Memory B cell (primary cell): ENCODE data around the gene TSHZ1.
"Not testable (repeated sequence)": the region's sequence is repeated elsewhere in the genome, so short reads cannot be mapped to it uniquely, and the experiment has no call there.

Experiments used
- ATAC-seq: fragments of 150-1000 bp; cut with Tn5 transposase; 2 replicates; pipeline ENCODE4 v1.10.0; 2021; ENCODE audit warnings: low read depth, mild to moderate bottlenecking, moderate library complexity
- DNase-seq, 2 donors: peaks; one replicate each; pipeline ENCODE4 v3.0.0; 2022; ENCODE audit warnings: low spot score in 2 of 2
- H3K27ac Mint-ChIP-seq: one replicate; pipeline ENCODE4 v1.8.0; 2022; ENCODE audit warnings: mild to moderate bottlenecking, moderate library complexity, mixed read lengths
- H3K27me3 Mint-ChIP-seq: one replicate; pipeline ENCODE4 v1.8.0; 2022; ENCODE audit warnings: mixed read lengths
- H3K36me3 Mint-ChIP-seq: one replicate; pipeline ENCODE4 v1.8.0; 2022; ENCODE audit warnings: mild to moderate bottlenecking, mixed read lengths
- H3K4me1 Mint-ChIP-seq: one replicate; pipeline ENCODE4 v1.8.0; 2022; ENCODE audit warnings: mixed read lengths
- H3K4me3 Mint-ChIP-seq: one replicate; pipeline ENCODE4 v1.8.0; 2022; ENCODE audit warnings: mild to moderate bottlenecking, moderate library complexity, mixed read lengths
- H3K9me3 Mint-ChIP-seq: one replicate; pipeline ENCODE4 v1.8.0; 2022; ENCODE audit warnings: mixed read lengths

The TSHZ1 gene

DNA sequence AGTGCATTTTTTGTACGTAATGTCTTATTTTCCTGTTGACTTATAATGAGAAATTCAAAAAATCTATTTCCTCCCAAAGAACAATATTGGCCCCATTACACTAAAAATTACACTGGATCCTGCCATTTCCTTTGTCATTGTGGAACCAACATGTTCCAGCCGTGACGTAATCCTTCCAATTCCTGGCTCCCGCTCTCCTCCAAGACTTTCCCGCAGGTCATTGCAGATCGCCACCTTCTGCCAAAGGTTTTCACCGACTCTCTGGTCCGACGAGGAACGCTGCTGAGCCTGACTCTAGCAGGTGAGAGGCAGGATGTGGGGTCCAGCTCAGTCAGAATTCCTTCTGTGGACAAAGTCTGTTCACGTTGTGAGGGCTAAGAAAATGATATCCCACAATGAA, 39.7 kb upstream of the TSHZ1 start:
- ATAC-seq (no peak), DNase-seq (no peak)
- Mint-ChIP-seq H3K27ac (no peak overlapping the region), H3K4me1 (peaks cover 18% of the 10 kb centered on the region), H3K4me3 (no peak overlapping the region), H3K9me3 (no peaks in the 10 kb centered on the region), H3K27me3 (no peaks in the 10 kb centered on the region), H3K36me3 (no peaks in the 10 kb centered on the region)

GRCh38 chr18:75172299-75173124, 38.1 kb upstream of the TSHZ1 start:
- no peak overlapping the region for H3K27ac Mint-ChIP-seq
- no peaks in the 10 kb centered on the region for H3K27me3 Mint-ChIP-seq
- H3K9me3 Mint-ChIP-seq, result no peaks in the 10 kb centered on the region
- ATAC-seq (peak; percentile 6), DNase-seq (no peak)
- peaks cover 18% of the 10 kb centered on the region for H3K4me1 Mint-ChIP-seq
- no peaks in the 10 kb centered on the region for H3K36me3 Mint-ChIP-seq
- H3K4me3 Mint-ChIP-seq, result no peak overlapping the region

DNA sequence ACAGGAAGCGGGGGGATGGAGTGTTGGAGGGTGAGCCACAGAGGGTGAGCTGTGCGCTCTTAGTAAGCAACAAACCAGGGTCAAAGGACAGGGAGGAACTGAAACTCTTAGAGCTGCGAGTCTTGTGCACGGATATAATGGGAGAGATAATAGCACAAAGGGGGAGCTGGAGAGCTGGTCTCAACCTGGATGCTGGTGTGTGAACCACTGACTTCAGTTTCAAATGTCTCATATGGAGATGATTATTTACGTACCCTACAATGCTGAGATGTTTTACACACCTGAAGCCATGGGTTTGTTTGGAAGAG, 37.5 kb upstream of the TSHZ1 start:
- Mint-ChIP-seq H3K4me3 (no peak overlapping the region), H3K36me3 (no peaks in the 10 kb centered on the region), H3K9me3 (no peaks in the 10 kb centered on the region), H3K27me3 (no peaks in the 10 kb centered on the region), H3K4me1 (peaks cover 18% of the 10 kb centered on the region), H3K27ac (no peak overlapping the region)
- DNase-seq (peak; percentile 14 to 41), ATAC-seq (peak; percentile 99)

DNA sequence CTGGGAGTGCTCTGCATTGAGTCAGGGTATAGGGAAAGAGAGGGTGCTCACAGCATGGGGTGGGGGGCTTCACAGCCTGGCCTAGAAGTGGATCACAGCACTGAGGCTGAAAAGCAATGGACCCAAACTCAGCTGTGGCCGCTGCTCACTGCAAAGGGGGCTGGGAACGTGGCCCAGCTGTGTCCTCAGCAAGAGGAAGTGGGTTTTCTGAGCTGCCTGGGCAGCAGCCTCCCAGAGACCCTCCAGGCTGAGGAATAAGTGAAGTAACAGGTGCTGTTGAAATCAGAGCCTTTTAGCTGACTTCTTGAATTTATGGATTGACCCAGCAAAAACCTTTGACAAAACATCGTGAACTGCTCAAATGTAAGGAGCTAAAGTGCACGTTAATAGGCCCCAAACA, 36.9 kb upstream of the TSHZ1 start:
- Mint-ChIP-seq H3K27me3 (no peaks in the 10 kb centered on the region), H3K4me3 (no peak overlapping the region), H3K27ac (no peak overlapping the region), H3K9me3 (no peaks in the 10 kb centered on the region), H3K4me1 (peaks cover 18% of the 10 kb centered on the region), H3K36me3 (no peaks in the 10 kb centered on the region)
- no peak for DNase-seq
- ATAC-seq, result no peak

DNA sequence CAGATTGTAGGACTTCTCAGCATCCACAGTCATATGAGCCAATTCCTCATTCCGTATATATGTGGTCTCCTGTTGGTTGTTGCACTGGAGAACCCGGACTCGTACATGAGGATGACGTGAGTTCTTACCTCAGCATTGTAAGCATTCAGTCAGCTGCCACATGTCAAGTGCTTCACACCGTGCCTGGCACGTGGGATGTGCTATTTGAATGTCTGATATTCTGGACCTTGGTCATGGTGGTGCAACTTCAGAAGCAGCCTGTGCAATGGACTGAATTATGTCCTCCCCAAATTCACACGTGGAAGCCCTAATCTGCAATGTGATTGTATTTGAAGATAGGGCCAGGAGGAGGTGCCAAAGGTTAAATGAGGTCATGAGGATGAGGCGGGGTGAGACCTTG, 33.7 kb upstream of the TSHZ1 start:
- no peak for ATAC-seq
- H3K9me3 Mint-ChIP-seq, result peaks cover 1% of the 10 kb centered on the region
- peaks cover 18% of the 10 kb centered on the region for H3K4me1 Mint-ChIP-seq

GRCh38 chr18:75178376-75178775, 32.2 kb upstream of the TSHZ1 start:
- Mint-ChIP-seq H3K27me3 (no peaks in the 10 kb centered on the region), H3K4me1 (peaks cover 6% of the 10 kb centered on the region), H3K27ac (no peak overlapping the region), H3K36me3 (no peaks in the 10 kb centered on the region), H3K9me3 (peaks cover 3% of the 10 kb centered on the region), H3K4me3 (no peak overlapping the region)
- no peak for ATAC-seq
- no peak for DNase-seq

More for the DNA sequence above, 33.7 kb upstream of the TSHZ1 start:
- Mint-ChIP-seq H3K27ac (no peak overlapping the region), H3K4me3 (no peak overlapping the region), H3K27me3 (no peaks in the 10 kb centered on the region), H3K36me3 (no peaks in the 10 kb centered on the region)
- DNase-seq, result no peak

DNA sequence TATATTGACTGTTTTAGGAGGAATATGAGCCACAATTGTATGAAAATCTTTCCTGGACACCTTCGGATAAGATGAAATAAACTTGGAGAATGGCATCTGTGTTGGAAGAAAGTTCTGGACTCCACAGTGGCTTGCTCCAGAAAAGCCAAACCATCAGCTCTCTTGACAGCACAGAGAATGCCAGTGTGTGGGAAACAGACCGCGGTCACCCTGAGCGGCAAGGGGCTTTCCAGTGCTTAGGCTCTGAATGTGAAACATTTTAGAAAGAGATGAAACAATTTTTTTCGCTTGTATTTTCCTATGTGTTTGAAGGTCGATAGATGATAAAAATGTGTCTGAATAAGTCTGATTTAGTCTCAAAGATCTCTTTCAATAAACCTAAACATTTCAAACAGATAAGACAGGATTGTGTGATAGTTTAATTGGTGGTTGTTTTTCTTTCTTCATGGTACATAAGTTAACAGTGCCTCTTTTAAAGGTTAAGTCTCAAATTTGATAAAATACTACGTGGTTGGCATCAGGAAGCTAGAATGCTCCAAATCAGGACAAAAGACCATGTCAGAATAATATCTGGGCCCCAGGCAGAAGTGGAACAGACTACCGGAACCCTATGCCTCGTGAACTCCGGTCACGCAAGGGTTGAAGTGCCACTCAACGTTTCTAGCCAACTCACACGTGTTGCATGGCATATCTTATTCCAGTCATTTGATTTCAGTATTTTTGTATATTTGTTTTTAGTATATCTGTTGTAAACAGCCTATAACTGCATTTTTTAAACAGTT, 30.6 kb upstream of the TSHZ1 start:
- no peaks in the 10 kb centered on the region for H3K4me1 Mint-ChIP-seq
- H3K9me3 Mint-ChIP-seq, result peaks cover 3% of the 10 kb centered on the region
- H3K27me3 Mint-ChIP-seq, result no peaks in the 10 kb centered on the region
- no peaks in the 10 kb centered on the region for H3K36me3 Mint-ChIP-seq
- H3K27ac Mint-ChIP-seq, result no peak overlapping the region
- no peak overlapping the region for H3K4me3 Mint-ChIP-seq
- no peak for ATAC-seq
- DNase-seq, result no peak

- Mint-ChIP-seq H3K4me3 (no peak overlapping the region), H3K27ac (no peak overlapping the region), H3K4me1 (peaks cover 2% of the 10 kb centered on the region), H3K9me3 (peaks cover 6% of the 10 kb centered on the region), H3K27me3 (peaks cover 9% of the 10 kb centered on the region), H3K36me3 (peaks cover 4% of the 10 kb centered on the region)
- DNase-seq, result no peak
- ATAC-seq, result no peak
Observed at GRCh38 chr18:75183524-75183923, 27.1 kb upstream of the TSHZ1 start.

- peaks cover 2% of the 10 kb centered on the region for H3K4me1 Mint-ChIP-seq
- DNase-seq, result no peak
- no peak overlapping the region for H3K4me3 Mint-ChIP-seq
- peaks cover 6% of the 10 kb centered on the region for H3K9me3 Mint-ChIP-seq
- H3K36me3 Mint-ChIP-seq, result peaks cover 4% of the 10 kb centered on the region
- peaks cover 9% of the 10 kb centered on the region for H3K27me3 Mint-ChIP-seq
- no peak overlapping the region for H3K27ac Mint-ChIP-seq
- no peak for ATAC-seq
Observed at GRCh38 chr18:75183973-75184493, 26.6 kb upstream of the TSHZ1 start.

DNA sequence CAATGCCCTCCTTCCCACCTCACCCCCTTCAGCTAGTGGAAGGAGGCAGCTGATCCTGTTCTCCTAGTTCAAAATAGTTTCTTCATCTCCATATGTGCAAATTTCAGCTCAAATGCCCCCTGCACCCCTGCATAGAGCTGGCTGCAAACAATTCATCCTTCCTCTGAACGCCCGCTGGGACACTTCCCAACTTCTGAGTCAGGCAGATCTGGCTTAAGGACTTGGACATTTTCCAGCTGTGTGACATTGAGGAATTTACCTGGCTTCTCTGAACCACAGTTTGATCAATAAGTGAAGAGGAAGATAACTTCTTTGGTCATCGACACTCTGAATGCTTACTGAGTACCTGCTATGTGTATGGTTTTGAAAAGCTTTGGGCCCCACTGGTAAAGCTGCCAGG, 25.1 kb upstream of the TSHZ1 start:
- ATAC-seq (no peak), DNase-seq (no peak)
- H3K9me3 Mint-ChIP-seq, result peaks cover 6% of the 10 kb centered on the region
- peaks cover 2% of the 10 kb centered on the region for H3K4me1 Mint-ChIP-seq
- peaks cover 9% of the 10 kb centered on the region for H3K27me3 Mint-ChIP-seq
- no peak overlapping the region for H3K27ac Mint-ChIP-seq
- H3K36me3 Mint-ChIP-seq, result peaks cover 4% of the 10 kb centered on the region
- H3K4me3 Mint-ChIP-seq, result no peak overlapping the region

- not testable (repeated sequence) for H3K27me3 Mint-ChIP-seq
Observed at GRCh38 chr18:75187702-75188101, 22.9 kb upstream of the TSHZ1 start.

DNA sequence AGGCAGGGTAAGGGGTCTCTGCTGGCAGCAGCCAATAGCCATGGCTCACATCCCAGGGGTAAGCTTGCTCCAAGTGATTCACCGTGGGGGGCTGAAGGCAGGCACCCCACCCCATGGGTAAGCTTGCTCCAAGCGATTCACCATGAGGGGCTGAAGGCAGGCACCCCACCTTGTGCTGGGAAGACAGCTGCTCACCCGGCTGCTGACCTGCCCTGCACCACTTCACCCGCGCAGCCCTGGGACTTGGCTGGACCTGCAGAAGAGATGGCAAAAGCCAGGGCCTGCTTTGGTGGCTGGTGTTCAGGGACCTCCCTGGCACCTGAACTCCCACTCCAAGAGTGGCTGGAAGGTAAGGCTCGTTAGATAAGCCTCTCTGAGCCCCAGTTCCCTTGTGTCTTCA, 20.9 kb upstream of the TSHZ1 start:
- ATAC-seq (no peak), DNase-seq (no peak)
- peaks cover 4% of the 10 kb centered on the region for H3K36me3 Mint-ChIP-seq
- peaks cover 2% of the 10 kb centered on the region for H3K4me1 Mint-ChIP-seq
- H3K9me3 Mint-ChIP-seq, result peaks cover 3% of the 10 kb centered on the region
- H3K27ac Mint-ChIP-seq, result no peak overlapping the region
- H3K27me3 Mint-ChIP-seq, result peaks cover 9% of the 10 kb centered on the region
- no peak overlapping the region for H3K4me3 Mint-ChIP-seq

More at GRCh38 chr18:75187702-75188101, 22.9 kb upstream of the TSHZ1 start:
- H3K4me3 Mint-ChIP-seq, H3K27ac Mint-ChIP-seq, DNase-seq, ATAC-seq, H3K9me3 Mint-ChIP-seq, H3K4me1 Mint-ChIP-seq, H3K36me3 Mint-ChIP-seq: not testable (repeated sequence)

GRCh38 chr18:75192899-75193298, 17.7 kb upstream of the TSHZ1 start:
- Mint-ChIP-seq H3K9me3 (peaks cover under 1% of the 10 kb centered on the region), H3K4me3 (no peak overlapping the region), H3K27me3 (peaks cover under 1% of the 10 kb centered on the region), H3K36me3 (peaks cover under 1% of the 10 kb centered on the region), H3K27ac (no peak overlapping the region), H3K4me1 (no peaks in the 10 kb centered on the region)
- no peak for ATAC-seq
- no peak for DNase-seq

GRCh38 chr18:75198036-75198435, 12.6 kb upstream of the TSHZ1 start:
- no peak overlapping the region for H3K4me3 Mint-ChIP-seq
- H3K27me3 Mint-ChIP-seq, result no peaks in the 10 kb centered on the region
- ATAC-seq (no peak), DNase-seq (no peak)
- H3K27ac Mint-ChIP-seq, result no peak overlapping the region
- no peaks in the 10 kb centered on the region for H3K4me1 Mint-ChIP-seq
- H3K9me3 Mint-ChIP-seq, result no peaks in the 10 kb centered on the region
- H3K36me3 Mint-ChIP-seq, result peaks cover 2% of the 10 kb centered on the region
